Tibial nerve (tissue), 3 donors: ENCODE data around the gene POLR3GL.

ENCODE experiments used
- POLR2A ChIP-seq, 2 donors: fragments of 450-650 bp; IDR thresholded peaks; one replicate each; pipeline ENCODE4 v1.6.1; 2017; ENCODE audit warnings: antibody characterized with exemption in 2 of 2, mild to moderate bottlenecking in 2 of 2, moderate library complexity in 2 of 2
- TF ChIP-seq, protein P1 (sequence below), 5 experiments: fragments of 200-600 bp in 3 of 5; fragments of 450-650 bp in 2 of 5; sonication (generic) in 3 of 5; IDR thresholded peaks; one replicate each; pipeline ENCODE4 v1.5.1; 2016 to 2019; ENCODE audit warnings: antibody characterized with exemption in 5 of 5, mild to moderate bottlenecking in 3 of 5, moderate library complexity in 2 of 5

DNA sequence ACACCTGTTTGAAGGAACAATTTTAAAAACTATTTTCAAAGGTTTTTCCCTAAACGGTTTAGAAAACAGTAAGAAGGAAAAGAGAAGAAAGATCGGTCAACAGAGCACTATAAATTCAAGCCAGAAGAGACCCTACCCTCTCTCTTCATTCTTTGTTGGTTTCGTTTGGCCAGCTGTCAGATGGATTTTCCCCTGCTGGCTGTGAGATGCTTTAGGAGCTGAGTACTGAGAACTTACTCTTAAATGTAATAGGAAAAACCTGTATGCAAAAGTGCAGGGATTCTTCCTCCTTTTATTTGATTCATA lies 33.2 kb downstream of the POLR3GL start:
- TF ChIP-seq POLR2A (IDR thresholded peaks at IDR 0.05) = no peak
- TF ChIP-seq, protein P1, sequence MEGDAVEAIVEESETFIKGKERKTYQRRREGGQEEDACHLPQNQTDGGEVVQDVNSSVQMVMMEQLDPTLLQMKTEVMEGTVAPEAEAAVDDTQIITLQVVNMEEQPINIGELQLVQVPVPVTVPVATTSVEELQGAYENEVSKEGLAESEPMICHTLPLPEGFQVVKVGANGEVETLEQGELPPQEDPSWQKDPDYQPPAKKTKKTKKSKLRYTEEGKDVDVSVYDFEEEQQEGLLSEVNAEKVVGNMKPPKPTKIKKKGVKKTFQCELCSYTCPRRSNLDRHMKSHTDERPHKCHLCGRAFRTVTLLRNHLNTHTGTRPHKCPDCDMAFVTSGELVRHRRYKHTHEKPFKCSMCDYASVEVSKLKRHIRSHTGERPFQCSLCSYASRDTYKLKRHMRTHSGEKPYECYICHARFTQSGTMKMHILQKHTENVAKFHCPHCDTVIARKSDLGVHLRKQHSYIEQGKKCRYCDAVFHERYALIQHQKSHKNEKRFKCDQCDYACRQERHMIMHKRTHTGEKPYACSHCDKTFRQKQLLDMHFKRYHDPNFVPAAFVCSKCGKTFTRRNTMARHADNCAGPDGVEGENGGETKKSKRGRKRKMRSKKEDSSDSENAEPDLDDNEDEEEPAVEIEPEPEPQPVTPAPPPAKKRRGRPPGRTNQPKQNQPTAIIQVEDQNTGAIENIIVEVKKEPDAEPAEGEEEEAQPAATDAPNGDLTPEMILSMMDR (IDR thresholded peaks at IDR 0.05) = peak in 2 of 5 experiments; percentile 12 to 35
